Skeletal muscle satellite cell (primary cell): ENCODE data around the gene JPT2.

Source experiments
- small RNA-seq: library from RNA; depleted of rRNA; stranded (forward); fragments of <200 nt; gene quantifications from one replicate; pipeline ENCODE3, GENCODE V24; 2012

Gene JPT2

Small RNAs within 50 kb of the gene (small RNA-seq; reads per million reads assigned to genes)
- gene MIR3177 = 0.28 reads per million
